ENCODE data around the gene KHK.
"Not testable (repeated sequence)": the region's sequence is repeated elsewhere in the genome, so short reads cannot be mapped to it uniquely, and the experiment has no call there.

KHK gene

GRCh38 chr2:27115519-27115918, 28.9 kb downstream of the KHK start:
- TF ChIP-seq CTCF (IDR thresholded peaks at IDR 0.05; ENCODE audit: control insufficient read depth, extremely low read depth, insufficient read depth): no peak
- H3K4me3 ChIP-seq (ENCODE audit: low read depth, low read length): no peak overlapping the region
- DNase-seq (ENCODE audit: low read depth): no peak

GRCh38 chr2:27117995-27118524, 31.5 kb downstream of the KHK start:
- DNase-seq (ENCODE audit: low read depth): no peak
- TF ChIP-seq CTCF (IDR thresholded peaks at IDR 0.05; ENCODE audit: control insufficient read depth, extremely low read depth, insufficient read depth): no peak
- H3K4me3 ChIP-seq (ENCODE audit: low read depth, low read length): peak overlapping the region; percentile 69

GRCh38 chr2:27118525-27119329, 32.2 kb downstream of the KHK start, which contains the start of gene CGREF1:
TSS of gene CGREF1 (minus strand) at chr2:27119128. CDS start at chr2:27104366, 14,762 bp downstream.
- no peak for DNase-seq (ENCODE audit: low read depth)
- no peak for TF ChIP-seq CTCF (IDR thresholded peaks at IDR 0.05; ENCODE audit: control insufficient read depth, extremely low read depth, insufficient read depth)
- H3K4me3 ChIP-seq (ENCODE audit: low read depth, low read length): peak within 1 kb of the TSS; percentile 69

GRCh38 chr2:27119330-27119670, 32.7 kb downstream of the KHK start:
- H3K4me3 ChIP-seq (ENCODE audit: low read depth, low read length): peak overlapping the region; percentile 69
- not testable (repeated sequence) for DNase-seq (ENCODE audit: low read depth)

GRCh38 chr2:27121906-27122305, 35.3 kb downstream of the KHK start:
- TF ChIP-seq CTCF (IDR thresholded peaks at IDR 0.05; ENCODE audit: control insufficient read depth, extremely low read depth, insufficient read depth): no peak
- no peak overlapping the region for H3K4me3 ChIP-seq (ENCODE audit: low read depth, low read length)

GRCh38 chr2:27122791-27123190, 36.2 kb downstream of the KHK start:
- no peak overlapping the region for H3K4me3 ChIP-seq (ENCODE audit: low read depth, low read length)
- no peak for DNase-seq (ENCODE audit: low read depth)
- TF ChIP-seq CTCF (IDR thresholded peaks at IDR 0.05; ENCODE audit: control insufficient read depth, extremely low read depth, insufficient read depth): no peak

More at GRCh38 chr2:27121906-27122305, 35.3 kb downstream of the KHK start:
- DNase-seq (ENCODE audit: low read depth): no peak

GRCh38 chr2:27123302-27124150, 37.0 kb downstream of the KHK start, which contains the start of gene ABHD1:
TSS of gene ABHD1 (plus strand) at chr2:27123815. CDS start at chr2:27123949, 134 bp downstream.
- 0 out of 2 replicates have a peak, but pooled peaks have one; percentile 19 for TF ChIP-seq CTCF (IDR thresholded peaks at IDR 0.05; ENCODE audit: control insufficient read depth, extremely low read depth, insufficient read depth)
- H3K4me3 ChIP-seq (ENCODE audit: low read depth, low read length): peak within 1 kb of the TSS; percentile 50
- DNase-seq (ENCODE audit: low read depth): no peak
